GM23338 (cell line): Measurements from ENCODE around the gene F12.

Experiments
- CTCF ChIP-seq, 2 experiments: fragments of 200-600 bp in 1 of 2; sonication (generic) in 1 of 2; conservative IDR thresholded peaks; 2 replicates each; pipeline versions ENCODE4 v1.5.1 to v1.6.1; 2016 to 2017; ENCODE audit warnings: antibody characterized with exemption in 2 of 2, low read depth in 2 of 2, mild to moderate bottlenecking in 2 of 2, moderate library complexity in 1 of 2
- EZH2 ChIP-seq: fragments of 200-600 bp; sonication (generic); IDR thresholded peaks from one replicate; pipeline ENCODE4 v1.8.0; 2017; ENCODE audit warnings: antibody characterized with exemption, mild to moderate bottlenecking, low read depth; ENCODE audit not compliant: unreplicated experiment
- POLR2AphosphoS5 ChIP-seq: IDR thresholded peaks from 2 replicates; pipeline ENCODE4 v1.6.1; 2016; ENCODE audit warnings: antibody characterized with exemption, low read depth
- TF ChIP-seq, protein P1 (sequence below): IDR thresholded peaks from one replicate; pipeline ENCODE4 v1.6.1; 2018; ENCODE audit warnings: antibody characterized with exemption; ENCODE audit not compliant: unreplicated experiment

DNA sequence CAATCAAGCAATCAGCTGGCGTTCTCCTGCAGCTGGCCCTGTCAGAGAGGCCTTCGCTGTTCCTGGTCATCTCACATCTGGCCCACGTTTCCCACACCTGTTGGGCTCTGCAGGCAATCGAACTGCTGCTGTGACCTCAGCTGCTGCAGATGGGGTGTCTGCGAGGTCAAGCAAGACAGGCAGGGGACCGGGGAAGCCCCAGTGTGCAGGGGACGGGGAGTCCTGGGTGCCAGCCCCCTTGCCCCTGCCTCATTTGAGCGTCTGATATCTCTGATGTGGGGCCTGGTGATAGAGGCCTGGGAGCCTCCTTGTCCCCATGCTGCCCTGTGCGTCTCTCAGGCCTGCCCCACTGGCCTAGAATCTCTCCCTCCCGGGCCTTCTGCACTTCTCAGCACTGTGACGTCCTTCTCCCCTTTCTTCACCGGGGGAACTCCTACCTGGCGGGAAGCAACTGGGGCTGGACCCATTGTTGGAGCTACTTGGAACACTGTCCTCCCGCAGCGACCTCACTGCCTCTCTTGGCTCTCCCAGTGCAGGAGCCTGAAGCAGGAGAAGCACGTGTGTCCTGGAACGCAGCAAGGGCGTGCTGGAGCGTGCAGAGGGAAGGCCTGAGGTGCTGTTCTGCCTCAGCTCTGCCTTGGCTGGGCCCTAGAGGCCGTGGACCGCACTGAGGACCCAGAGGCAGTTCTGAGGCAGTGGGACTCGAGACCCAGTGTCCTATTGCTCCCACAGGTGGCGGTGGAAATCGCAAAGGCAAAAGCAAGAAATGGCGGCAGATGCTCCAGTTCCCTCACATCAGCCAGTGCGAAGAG, 21.0 kb upstream of the F12 start:
- TF ChIP-seq POLR2AphosphoS5 (no peak), CTCF (conservative IDR thresholded peaks at IDR 0.05; ENCODE audit: low read depth in 2 of 2) (no peak), EZH2 (no peak)
- TF ChIP-seq, protein P1, sequence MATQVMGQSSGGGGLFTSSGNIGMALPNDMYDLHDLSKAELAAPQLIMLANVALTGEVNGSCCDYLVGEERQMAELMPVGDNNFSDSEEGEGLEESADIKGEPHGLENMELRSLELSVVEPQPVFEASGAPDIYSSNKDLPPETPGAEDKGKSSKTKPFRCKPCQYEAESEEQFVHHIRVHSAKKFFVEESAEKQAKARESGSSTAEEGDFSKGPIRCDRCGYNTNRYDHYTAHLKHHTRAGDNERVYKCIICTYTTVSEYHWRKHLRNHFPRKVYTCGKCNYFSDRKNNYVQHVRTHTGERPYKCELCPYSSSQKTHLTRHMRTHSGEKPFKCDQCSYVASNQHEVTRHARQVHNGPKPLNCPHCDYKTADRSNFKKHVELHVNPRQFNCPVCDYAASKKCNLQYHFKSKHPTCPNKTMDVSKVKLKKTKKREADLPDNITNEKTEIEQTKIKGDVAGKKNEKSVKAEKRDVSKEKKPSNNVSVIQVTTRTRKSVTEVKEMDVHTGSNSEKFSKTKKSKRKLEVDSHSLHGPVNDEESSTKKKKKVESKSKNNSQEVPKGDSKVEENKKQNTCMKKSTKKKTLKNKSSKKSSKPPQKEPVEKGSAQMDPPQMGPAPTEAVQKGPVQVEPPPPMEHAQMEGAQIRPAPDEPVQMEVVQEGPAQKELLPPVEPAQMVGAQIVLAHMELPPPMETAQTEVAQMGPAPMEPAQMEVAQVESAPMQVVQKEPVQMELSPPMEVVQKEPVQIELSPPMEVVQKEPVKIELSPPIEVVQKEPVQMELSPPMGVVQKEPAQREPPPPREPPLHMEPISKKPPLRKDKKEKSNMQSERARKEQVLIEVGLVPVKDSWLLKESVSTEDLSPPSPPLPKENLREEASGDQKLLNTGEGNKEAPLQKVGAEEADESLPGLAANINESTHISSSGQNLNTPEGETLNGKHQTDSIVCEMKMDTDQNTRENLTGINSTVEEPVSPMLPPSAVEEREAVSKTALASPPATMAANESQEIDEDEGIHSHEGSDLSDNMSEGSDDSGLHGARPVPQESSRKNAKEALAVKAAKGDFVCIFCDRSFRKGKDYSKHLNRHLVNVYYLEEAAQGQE = no peak
